GM19397 (cell line): ENCODE data around the gene BOLA2B.
"Not testable (repeated sequence)": the region's sequence is repeated elsewhere in the genome, so short reads cannot be mapped to it uniquely, and the experiment has no call there.

Experiments
- ATAC-seq: cut with Tn5 transposase; IDR thresholded peaks from one replicate; pipeline ENCODE4 v1.9.1; 2021; ENCODE audit warnings: mild to moderate bottlenecking, moderate library complexity; ENCODE audit not compliant: unreplicated experiment

The BOLA2B gene

DNA sequence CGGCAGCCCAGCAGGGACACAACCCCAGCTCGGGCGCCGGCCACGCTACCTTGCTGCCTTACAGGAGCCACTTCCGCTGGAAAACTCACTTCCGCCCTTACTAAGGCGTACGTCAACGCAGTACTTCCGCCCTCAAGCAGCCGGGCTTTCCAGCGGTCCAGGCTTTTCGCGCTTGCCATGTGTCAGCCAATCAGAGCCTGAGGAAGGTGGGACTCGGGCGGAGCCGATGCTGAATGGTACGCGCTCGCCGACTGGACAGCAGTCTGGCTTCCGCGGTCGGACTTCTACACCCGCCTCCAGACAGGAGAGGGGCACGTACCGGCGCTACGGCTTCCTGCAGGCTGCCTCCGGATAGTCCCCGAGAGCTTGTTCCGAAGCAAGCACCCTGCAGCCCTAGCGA is at the start of gene BOLA2B, which contains the start of gene SLX1A:
Gene BOLA2B, minus strand, starts transcription at position 52 of the 400 bp plus-strand sequence. CDS start 71 bp downstream, outside the sequence.
Gene SLX1A, plus strand, starts transcription at position 261 of the 400 bp plus-strand sequence. CDS start 210 bp downstream, outside the sequence.
- peak; percentile 85 for ATAC-seq

DNA sequence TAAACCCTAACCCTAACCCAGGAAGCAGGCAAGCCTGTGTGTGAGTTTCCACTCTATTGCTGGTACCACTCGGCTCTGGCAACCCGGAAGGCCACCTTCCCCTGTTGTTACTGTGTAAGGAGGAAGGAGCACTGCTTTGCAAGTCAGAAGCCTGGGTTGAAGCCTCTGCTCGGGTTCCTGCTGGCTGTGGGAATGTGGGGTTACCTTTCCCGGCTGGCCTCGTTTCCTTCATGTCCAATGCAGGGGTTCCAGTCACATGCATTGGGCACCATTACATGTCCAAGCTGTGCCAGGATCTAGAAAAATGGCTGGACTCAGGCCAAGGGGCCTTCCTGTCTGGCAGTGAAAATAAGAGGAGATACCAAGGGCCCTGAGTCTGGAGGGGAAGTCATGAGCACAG is 23.6 kb upstream of the BOLA2B start:
- not testable (repeated sequence) for ATAC-seq

DNA sequence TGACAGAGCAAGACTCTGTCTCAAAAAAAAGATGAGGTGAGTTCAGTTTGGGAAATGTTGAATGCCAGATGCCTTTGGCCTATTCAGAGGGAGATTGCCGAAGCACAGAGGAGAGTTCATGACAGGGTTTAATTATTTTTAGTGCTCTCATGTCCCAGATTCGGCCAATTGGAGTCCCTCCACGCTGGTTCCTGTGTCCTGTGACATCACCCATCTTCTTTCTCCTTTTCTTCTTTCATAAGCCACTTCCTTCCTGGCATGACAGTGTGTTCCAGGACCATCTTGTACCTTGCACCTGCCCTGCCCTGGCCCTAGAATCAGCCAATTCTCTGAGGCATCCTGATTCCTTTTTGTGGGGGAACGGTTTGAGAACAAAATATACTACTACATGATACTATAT is 17.9 kb upstream of the BOLA2B start:
- not testable (repeated sequence) for ATAC-seq

- ATAC-seq, result not testable (repeated sequence)
These were observed 15.6 kb upstream of the BOLA2B start for GRCh38 chr16:30209032-30209431.

DNA sequence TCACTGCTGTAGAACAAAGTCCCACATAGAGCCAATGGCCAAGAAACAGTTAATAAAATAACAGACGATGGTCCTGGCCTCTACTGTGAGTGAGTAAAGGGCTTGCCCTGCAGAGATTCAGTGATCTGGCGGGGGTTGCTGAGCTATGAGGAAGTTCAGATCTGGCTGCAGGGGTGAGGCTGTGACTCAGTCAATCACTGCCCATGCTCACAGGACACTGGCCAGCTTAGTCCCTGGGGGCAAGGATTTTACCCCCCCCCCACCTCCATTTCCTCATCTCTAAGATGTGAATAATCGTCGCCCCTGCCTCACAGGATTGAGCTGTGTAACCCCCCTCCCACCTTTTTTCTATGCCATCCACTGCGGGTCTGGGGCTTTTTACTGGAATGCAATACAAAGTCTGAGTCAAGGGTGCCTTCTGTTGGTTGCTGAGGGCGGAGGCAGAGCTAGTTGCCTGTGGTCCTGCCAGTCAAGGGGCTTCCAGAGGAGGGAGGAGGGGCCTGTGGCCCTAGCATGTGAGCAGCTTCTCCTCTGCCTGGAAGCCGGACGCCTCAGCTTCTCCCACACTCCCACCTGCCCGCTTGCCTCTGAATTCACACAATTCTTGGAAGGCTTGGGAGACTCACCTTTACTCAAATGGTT is 13.7 kb upstream of the BOLA2B start:
- ATAC-seq, result not testable (repeated sequence)

DNA sequence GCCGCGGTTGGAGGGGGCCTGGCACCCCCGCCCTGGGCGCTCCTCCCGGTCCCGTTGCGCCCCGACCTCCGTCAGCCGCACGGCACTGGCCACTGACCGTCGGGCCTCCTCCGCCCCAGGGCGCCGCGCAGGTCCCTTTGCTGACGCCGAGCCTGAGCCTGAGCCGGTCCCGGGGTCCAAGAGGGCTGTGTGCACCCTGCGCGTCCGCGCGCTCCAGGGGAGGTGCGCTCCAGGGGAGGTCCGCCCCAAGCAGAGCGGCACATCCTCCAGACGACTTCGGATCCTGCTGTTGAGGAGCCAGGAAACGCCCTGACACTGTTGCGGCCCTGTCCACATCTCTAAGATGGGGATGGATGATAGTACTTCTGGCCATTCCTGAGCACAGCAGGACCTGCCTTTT is 12.8 kb upstream of the BOLA2B start:
- not testable (repeated sequence) for ATAC-seq

GRCh38 chr16:30205541-30206236 is 12.2 kb upstream of the BOLA2B start:
- not testable (repeated sequence) for ATAC-seq

- ATAC-seq, result not testable (repeated sequence)
These were observed 6.3 kb upstream of the BOLA2B start for GRCh38 chr16:30199608-30200343.

- ATAC-seq, result not testable (repeated sequence)
These were observed 5.6 kb upstream of the BOLA2B start, which contains the start of gene SULT1A3 for GRCh38 chr16:30199049-30199448. TSS of gene SULT1A3 (plus strand) at chr16:30199255. CDS start at chr16:30200729, 1,474 bp downstream.

GRCh38 chr16:30197001-30197400 is 3.5 kb upstream of the BOLA2B start:
- not testable (repeated sequence) for ATAC-seq

- peak; percentile 51 for ATAC-seq
These were observed 883 bp upstream of the BOLA2B start for GRCh38 chr16:30194172-30194925.

DNA sequence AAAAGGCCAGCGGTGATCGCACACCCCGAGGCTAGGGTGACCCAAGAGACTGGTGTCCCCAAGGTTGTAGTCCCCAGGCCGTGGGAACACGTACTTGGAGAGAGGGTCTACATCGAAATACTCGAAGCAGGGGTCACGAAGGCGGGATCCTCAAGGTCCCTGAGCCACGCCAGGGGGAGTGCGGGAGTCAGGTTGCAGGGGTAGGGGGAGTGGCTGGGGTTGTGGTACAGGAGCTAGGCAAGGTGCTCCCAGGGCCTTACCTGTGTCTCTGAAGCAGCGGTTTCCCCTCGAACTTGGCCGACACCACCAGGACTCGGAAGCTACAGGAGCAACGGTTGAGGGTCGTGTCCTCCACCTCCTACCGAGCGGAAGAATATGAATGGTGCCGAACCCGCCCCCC is 368 bp downstream of the BOLA2B start:
- peak; percentile 5 for ATAC-seq

DNA sequence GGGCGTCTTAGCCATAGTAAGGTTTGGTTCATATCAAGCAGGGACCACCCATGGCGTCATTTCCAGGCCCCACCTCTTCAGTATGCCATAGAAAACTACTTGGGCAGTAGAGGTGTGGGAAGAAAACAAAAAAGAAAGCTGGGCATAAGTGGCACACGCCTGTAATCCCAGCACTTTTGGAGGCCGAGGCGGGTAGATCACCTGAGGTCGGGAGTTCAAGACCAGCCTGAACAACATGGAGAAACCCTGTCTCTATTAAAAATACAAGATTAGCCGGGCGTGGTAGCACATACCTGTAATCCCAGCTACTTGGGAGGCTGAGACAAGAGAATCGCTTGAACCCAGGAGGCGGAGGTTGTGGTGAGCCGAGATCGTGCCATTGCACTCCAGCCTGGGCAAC is 2.3 kb downstream of the BOLA2B start:
- not testable (repeated sequence) for ATAC-seq

DNA sequence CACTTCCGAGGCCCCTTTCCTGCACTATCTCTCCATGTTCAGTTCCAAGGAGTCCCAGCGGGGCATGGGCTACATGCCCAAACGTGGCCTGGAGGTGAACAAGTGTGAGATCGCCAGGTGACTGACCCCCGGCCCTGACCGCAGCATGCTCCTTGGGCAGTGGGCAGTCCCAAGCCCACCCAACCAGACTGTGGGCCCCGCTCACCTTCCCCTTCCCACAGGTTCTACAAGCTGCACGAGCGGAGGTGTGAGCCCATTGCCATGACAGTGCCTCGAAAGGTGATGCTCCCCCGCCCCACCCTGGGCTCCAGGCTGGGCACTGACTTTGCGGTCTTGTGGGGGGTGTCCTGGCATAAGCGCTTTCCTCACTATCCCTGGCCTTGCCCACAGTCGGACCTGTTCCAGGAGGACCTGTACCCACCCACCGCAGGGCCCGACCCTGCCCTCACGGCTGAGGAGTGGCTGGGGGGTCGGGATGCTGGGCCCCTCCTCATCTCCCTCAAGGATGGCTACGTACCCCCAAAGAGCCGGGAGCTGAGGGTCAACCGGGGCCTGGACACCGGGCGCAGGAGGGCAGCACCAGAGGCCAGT is 5.4 kb downstream of the BOLA2B start:
- no peak for ATAC-seq

DNA sequence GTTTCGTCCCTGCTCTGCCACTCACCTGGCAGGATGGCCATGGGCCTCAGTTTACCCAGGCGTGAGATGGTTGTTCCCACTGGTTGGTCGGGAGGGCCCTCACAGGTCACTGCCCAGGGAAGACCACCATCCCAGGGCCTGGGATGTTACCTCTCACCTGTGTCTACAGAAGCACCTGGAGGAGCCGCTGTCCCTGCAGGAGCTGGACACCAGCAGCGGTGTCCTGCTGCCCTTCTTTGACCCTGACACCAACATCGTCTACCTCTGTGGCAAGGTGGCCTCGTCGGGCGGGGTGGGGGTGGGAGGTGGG is 6.0 kb downstream of the BOLA2B start:
- ATAC-seq, result no peak

DNA sequence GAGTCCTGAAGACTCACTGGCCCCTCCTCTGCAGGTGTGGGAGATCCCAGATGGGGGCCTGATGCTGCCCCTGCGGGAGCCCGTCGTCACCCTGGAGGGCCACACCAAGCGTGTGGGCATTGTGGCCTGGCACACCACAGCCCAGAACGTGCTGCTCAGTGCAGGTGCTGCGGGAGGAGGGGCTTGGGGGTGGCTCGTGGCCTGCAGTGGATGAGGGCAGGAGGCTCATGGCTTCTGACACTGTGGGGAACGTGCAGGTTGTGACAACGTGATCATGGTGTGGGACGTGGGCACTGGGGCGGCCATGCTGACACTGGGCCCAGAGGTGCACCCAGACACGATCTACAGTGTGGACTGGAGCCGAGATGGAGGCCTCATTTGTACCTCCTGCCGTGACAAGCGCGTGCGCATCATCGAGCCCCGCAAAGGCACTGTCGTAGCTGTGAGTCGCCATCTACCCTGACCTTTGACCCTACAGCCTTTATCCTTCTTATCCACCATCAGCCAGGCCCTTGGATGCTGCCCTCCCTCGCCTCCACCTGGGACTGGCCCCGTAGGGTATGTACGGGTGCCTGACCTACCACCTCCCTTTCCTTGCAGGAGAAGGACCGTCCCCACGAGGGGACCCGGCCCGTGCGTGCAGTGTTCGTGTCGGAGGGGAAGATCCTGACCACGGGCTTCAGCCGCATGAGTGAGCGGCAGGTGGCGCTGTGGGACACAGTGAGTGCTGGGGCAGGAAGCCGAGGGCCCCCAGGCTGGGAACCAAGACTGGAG is 6.5 kb downstream of the BOLA2B start:
- ATAC-seq, result no peak

GRCh38 chr16:30186444-30186781 is 7.1 kb downstream of the BOLA2B start:
- ATAC-seq, result no peak

GRCh38 chr16:30185683-30186421 is 7.6 kb downstream of the BOLA2B start:
- ATAC-seq, result peak; percentile 26
